Measurements from ENCODE around the gene PRF1.

DNA sequence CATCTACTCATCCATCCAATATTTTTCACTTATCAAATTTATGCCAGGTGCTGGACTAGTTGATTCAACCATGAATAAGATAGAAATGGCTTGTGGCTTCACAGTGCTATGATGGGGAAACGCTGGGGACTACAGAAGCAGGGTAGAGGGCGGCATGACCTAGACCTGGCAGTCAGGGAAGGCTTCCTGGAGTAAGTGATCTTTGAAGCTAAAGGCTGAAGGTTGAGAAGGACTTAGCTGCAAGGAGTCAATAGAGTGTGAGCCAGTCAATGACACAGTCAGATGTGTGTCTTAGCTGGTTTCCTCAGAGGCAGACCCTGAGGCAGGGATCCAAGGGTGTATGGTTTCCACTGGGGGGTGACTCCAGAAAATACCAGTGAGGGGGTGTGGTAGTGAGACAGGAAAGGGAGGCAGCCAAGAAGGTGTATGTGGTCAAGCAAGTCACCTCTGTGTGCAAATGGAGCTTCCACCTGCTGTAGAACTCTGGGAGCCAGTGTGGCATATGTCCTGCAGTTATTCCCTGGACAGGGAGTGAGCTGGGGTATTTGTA, 10.3 kb downstream of the PRF1 start:
- TF ChIP-seq, protein P1, sequence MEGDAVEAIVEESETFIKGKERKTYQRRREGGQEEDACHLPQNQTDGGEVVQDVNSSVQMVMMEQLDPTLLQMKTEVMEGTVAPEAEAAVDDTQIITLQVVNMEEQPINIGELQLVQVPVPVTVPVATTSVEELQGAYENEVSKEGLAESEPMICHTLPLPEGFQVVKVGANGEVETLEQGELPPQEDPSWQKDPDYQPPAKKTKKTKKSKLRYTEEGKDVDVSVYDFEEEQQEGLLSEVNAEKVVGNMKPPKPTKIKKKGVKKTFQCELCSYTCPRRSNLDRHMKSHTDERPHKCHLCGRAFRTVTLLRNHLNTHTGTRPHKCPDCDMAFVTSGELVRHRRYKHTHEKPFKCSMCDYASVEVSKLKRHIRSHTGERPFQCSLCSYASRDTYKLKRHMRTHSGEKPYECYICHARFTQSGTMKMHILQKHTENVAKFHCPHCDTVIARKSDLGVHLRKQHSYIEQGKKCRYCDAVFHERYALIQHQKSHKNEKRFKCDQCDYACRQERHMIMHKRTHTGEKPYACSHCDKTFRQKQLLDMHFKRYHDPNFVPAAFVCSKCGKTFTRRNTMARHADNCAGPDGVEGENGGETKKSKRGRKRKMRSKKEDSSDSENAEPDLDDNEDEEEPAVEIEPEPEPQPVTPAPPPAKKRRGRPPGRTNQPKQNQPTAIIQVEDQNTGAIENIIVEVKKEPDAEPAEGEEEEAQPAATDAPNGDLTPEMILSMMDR (IDR thresholded peaks at IDR 0.05 in 4 of 5, conservative IDR thresholded peaks at IDR 0.05 in 1 of 5): no peak
- no peak for TF ChIP-seq POLR2A (IDR thresholded peaks at IDR 0.05)

Data from gastrocnemius medialis (tissue), 4 donors.